Skeletal muscle tissue (tissue), 4 donors: ENCODE results near the gene RHOF. TPM values are rescaled to one million over a fixed set of nuclear protein-coding genes. Genes with fewer than 3 reads are reported as not detected.
A peak's percentile ranks its signal among the peaks of the same experiment; 100 is the strongest.

Source experiments
- H3K27ac ChIP-seq: one replicate; pipeline ENCODE4 v1.7.0; 2013; ENCODE audit warnings: mild to moderate bottlenecking, low read depth, low read length, inconsistent platforms
- H3K27me3 ChIP-seq, 3 donors: one replicate each; pipeline ENCODE4 v1.7.0; 2013; ENCODE audit warnings: low read length in 3 of 3; ENCODE audit not compliant: control insufficient read depth in 3 of 3, insufficient read depth in 3 of 3
- H3K36me3 ChIP-seq, 3 donors: one replicate each; pipeline ENCODE4 v1.7.0; 2013; ENCODE audit warnings: low read length in 3 of 3; ENCODE audit not compliant: control insufficient read depth in 3 of 3, insufficient read depth in 3 of 3
- H3K4me1 ChIP-seq, 3 donors: one replicate each; pipeline ENCODE4 v1.7.0; 2013; ENCODE audit warnings: low read length in 3 of 3, mild to moderate bottlenecking in 3 of 3; ENCODE audit not compliant: control insufficient read depth in 3 of 3, insufficient read depth in 3 of 3
- H3K4me3 ChIP-seq, 3 donors: one replicate each; pipeline ENCODE4 v1.7.0; 2013; ENCODE audit warnings: low read length in 3 of 3
- H3K9ac ChIP-seq, 3 donors: one replicate each; pipeline ENCODE4 v1.7.0; 2013; ENCODE audit warnings: low read length in 3 of 3, mild to moderate bottlenecking in 3 of 3, moderate library complexity in 2 of 3, low read depth in 1 of 3
- H3K9me3 ChIP-seq, 3 donors: one replicate each; pipeline ENCODE4 v1.7.0; 2013; ENCODE audit warnings: low read length in 3 of 3; ENCODE audit not compliant: control insufficient read depth in 3 of 3
- total RNA-seq: library from RNA; depleted of rRNA; stranded (reverse); fragments of >200 nt; gene quantifications from one replicate; pipeline ENCODE4 v1.2.3, GENCODE V29; 2014
- donor health status: Osteomylitis.

Gene RHOF
- total RNA-seq, 1 donor from 2014 or later = 2.1 TPM

DNA sequence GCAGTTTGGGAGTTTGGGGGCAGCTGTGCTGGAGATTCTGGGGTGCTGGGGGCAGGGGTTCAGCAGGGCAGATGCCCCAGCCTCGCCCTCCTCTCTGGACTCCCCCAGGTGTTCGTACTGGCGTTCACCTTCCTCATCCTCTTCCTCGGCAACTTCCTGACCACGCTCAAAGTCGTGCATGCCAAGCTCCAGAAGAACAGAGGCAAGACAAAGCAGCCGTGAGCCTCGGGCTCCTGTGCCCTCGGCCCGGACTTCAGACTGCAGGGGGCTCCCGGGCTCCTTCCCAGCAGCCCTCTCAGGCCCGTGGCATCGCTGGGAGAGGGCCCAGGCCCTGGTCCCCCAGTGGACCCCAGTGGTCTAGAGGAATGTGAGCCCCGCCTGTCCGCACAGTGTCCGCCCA lies 18.0 kb downstream of the RHOF start:
- H3K4me3 ChIP-seq = no peak overlapping the region
- peaks cover 8 to 10% (median 9%) of the 10 kb centered on the region in 3 donors for H3K36me3 ChIP-seq
- H3K27me3 ChIP-seq = no peaks in the 10 kb centered on the region
- no peak overlapping the region for H3K9ac ChIP-seq
- peaks cover 24 to 36% (median 32%) of the 10 kb centered on the region in 3 donors for H3K4me1 ChIP-seq
- H3K27ac ChIP-seq = no peak overlapping the region
- H3K9me3 ChIP-seq = no peaks in the 10 kb centered on the region

GRCh38 chr12:121774968-121775474 lies 18.5 kb downstream of the RHOF start:
- H3K4me3 ChIP-seq = no peak overlapping the region
- no peak overlapping the region for H3K9ac ChIP-seq
- H3K4me1 ChIP-seq = peaks cover 27 to 40% (median 37%) of the 10 kb centered on the region in 3 donors
- H3K9me3 ChIP-seq = no peaks in the 10 kb centered on the region
- peaks cover 5 to 7% (median 5%) of the 10 kb centered on the region in 3 donors for H3K36me3 ChIP-seq
- no peaks in the 10 kb centered on the region for H3K27me3 ChIP-seq
- no peak overlapping the region for H3K27ac ChIP-seq

GRCh38 chr12:121773011-121773777 lies 20.3 kb downstream of the RHOF start:
- H3K4me1 ChIP-seq = peaks cover 33 to 53% (median 49%) of the 10 kb centered on the region in 3 donors
- H3K27me3 ChIP-seq = no peaks in the 10 kb centered on the region
- peak overlapping the region in 1 of 3 donors; percentile 45 for H3K4me3 ChIP-seq
- peak overlapping the region in 1 of 3 donors; percentile 68 for H3K9ac ChIP-seq
- no peaks in the 10 kb centered on the region for H3K9me3 ChIP-seq
- H3K36me3 ChIP-seq = peaks cover 0 to 6% (median 2%) of the 10 kb centered on the region in 3 donors
- peak overlapping the region; percentile 16 for H3K27ac ChIP-seq

DNA sequence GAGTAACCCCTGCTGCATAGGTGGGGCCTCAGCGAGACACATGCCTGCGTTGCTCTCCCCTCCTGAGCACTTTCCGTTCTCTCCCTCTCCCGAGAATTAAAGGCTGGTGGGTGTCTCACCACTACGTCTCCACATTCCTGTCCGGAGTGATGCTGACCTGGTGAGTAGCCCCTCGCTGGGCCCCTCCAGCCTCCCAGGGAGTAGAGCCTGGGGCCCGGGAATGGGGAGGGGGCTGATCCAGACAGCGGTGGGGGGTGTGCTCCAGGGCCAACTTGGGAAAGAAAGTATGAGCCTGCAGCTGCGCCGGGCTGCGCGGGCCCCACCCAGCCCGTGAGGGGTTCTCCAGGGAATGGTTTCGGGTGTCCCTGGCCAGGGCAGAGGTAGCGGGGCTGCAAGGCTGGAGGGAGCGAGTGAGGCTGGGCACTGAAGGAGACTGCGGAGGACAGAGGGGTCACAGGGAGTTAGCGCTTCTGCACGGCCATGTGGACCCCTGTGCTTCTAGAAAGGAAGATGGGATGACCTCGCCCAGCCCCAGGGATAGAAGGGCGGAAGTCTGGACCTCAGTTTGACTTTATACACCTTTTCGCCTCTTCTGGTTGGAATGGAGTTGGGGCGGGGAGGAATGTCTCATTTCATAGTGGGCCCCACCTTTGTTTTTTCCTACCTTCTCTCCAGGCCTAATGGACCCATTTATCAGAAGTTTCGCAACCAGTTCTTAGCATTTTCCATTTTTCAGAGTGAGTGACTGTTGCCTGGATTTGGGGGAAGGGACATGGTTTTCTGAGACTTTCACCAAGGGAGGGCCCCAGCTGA lies 22.5 kb downstream of the RHOF start:
- Histone ChIP-seq H3K27me3 (no peaks in the 10 kb centered on the region), H3K27ac (no peak overlapping the region), H3K9me3 (no peaks in the 10 kb centered on the region), H3K4me1 (peaks cover 46 to 70% (median 63%) of the 10 kb centered on the region in 3 donors), H3K4me3 (no peak overlapping the region), H3K9ac (no peak overlapping the region), H3K36me3 (peaks cover 0 to 12% (median 2%) of the 10 kb centered on the region in 3 donors)

DNA sequence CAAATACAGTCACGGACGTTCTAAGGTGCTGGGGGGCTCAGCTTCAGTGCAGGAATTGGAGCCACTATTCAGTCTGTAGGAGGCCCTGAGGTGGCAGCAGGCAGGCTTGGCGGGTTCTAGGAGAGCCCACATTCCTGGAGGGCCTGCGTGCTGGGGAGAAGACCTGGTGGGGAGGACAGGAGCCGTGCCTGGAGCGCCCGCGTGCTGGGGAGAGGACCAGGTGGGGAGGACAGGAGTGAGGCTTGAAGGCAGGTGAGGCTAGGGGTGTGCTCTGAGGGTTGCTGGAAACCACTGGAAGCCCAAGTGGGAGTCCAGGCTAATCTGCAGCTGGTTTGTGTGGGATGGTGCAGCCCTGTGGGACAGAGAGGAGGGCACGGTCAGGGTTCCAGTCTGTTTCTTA lies 23.1 kb downstream of the RHOF start:
- no peak overlapping the region for H3K4me3 ChIP-seq
- H3K9ac ChIP-seq = peak overlapping the region in 1 of 3 donors; percentile 50
- no peaks in the 10 kb centered on the region for H3K9me3 ChIP-seq
- H3K4me1 ChIP-seq = peaks cover 46 to 76% (median 69%) of the 10 kb centered on the region in 3 donors
- H3K27ac ChIP-seq = no peak overlapping the region
- H3K27me3 ChIP-seq = no peaks in the 10 kb centered on the region
- H3K36me3 ChIP-seq = peaks cover 0 to 14% (median 2%) of the 10 kb centered on the region in 3 donors

GRCh38 chr12:121769831-121770301 lies 23.6 kb downstream of the RHOF start:
- peaks cover 46 to 77% (median 70%) of the 10 kb centered on the region in 3 donors for H3K4me1 ChIP-seq

GRCh38 chr12:121769297-121769830 lies 24.1 kb downstream of the RHOF start:
- no peak overlapping the region for H3K27ac ChIP-seq
- H3K36me3 ChIP-seq = peaks cover 0 to 12% (median 3%) of the 10 kb centered on the region in 3 donors
- no peaks in the 10 kb centered on the region for H3K9me3 ChIP-seq
- no peak overlapping the region for H3K4me3 ChIP-seq
- H3K27me3 ChIP-seq = no peaks in the 10 kb centered on the region
- peak overlapping the region in 1 of 3 donors; percentile 50 for H3K9ac ChIP-seq
- H3K4me1 ChIP-seq = peaks cover 46 to 73% (median 69%) of the 10 kb centered on the region in 3 donors

More at GRCh38 chr12:121769831-121770301, 23.6 kb downstream of the RHOF start:
- H3K9me3 ChIP-seq = no peaks in the 10 kb centered on the region
- H3K36me3 ChIP-seq = peaks cover 0 to 14% (median 3%) of the 10 kb centered on the region in 3 donors
- H3K27me3 ChIP-seq = no peaks in the 10 kb centered on the region
- no peak overlapping the region for H3K27ac ChIP-seq
- H3K4me3 ChIP-seq = no peak overlapping the region
- H3K9ac ChIP-seq = peak overlapping the region in 1 of 3 donors; percentile 50

- Histone ChIP-seq H3K9ac (peak overlapping the region in 2 of 3 donors; percentile 43 to 68), H3K4me1 (peaks cover 31 to 59% (median 56%) of the 10 kb centered on the region in 3 donors), H3K36me3 (peaks cover 0 to 15% (median 6%) of the 10 kb centered on the region in 3 donors)
Measured at GRCh38 chr12:121767525-121768016, 25.9 kb downstream of the RHOF start.

GRCh38 chr12:121766290-121767039 lies 27.0 kb downstream of the RHOF start:
- H3K27ac ChIP-seq = peak overlapping the region; percentile 33
- no peaks in the 10 kb centered on the region for H3K27me3 ChIP-seq
- peaks cover 35 to 64% (median 60%) of the 10 kb centered on the region in 3 donors for H3K4me1 ChIP-seq
- H3K9ac ChIP-seq = peak overlapping the region in 1 of 3 donors; percentile 20
- peaks cover 0 to 18% (median 8%) of the 10 kb centered on the region in 3 donors for H3K36me3 ChIP-seq
- H3K9me3 ChIP-seq = no peaks in the 10 kb centered on the region
- no peak overlapping the region for H3K4me3 ChIP-seq

More at GRCh38 chr12:121767525-121768016, 25.9 kb downstream of the RHOF start:
- Histone ChIP-seq H3K9me3 (no peaks in the 10 kb centered on the region), H3K27me3 (no peaks in the 10 kb centered on the region), H3K4me3 (no peak overlapping the region), H3K27ac (peak overlapping the region; percentile 51)
